HG03460 (cell line): ENCODE results near the gene SLC39A13.

ENCODE experiments used
- ATAC-seq: cut with Tn5 transposase; IDR thresholded peaks from one replicate; pipeline ENCODE4 v1.9.1; 2021; ENCODE audit not compliant: unreplicated experiment

Gene SLC39A13

DNA sequence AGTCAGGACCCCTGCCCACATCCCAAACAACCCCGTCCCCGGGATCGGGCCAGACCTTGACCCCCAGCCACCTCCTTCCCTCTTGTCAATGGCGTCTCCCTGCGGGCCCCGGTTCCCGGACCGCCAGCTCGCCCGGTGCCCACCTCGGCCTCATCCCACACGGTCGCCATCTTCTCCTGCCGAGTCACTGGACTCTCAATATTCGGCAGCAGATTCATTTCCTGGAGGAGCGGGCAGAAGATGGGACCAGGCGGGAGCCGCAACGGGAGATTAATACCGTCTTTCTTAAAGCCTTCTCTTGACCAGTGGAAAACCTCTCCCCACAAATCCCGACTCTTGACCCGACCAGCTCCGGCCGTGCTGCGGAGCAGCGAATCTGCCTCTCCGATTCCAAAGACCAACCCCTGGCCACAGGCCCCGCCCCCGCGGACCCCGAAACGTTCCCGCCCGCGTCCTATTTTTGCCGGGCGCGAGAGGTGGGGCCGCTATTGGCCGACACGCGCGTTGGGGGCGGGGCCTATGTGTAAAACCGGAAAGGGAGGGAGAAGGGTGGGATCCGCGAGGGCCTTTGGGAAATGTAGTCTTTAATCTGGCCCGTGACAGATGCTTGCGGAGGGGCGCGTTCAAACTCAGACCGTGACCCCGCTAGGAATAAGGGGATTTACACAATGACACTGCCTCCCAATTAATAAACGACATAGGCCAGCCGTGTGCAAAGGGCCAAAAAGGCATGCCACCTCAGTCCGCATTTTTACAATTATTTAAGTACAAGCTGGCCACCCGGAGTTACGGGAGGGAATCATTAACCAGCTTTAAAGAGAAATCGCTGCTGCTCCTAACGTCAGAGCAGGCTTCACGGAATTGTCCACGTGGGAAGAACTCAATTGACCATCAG lies 17.9 kb downstream of the SLC39A13 start, which contains the start of gene PSMC3:
TSS of gene PSMC3 (minus strand) at position 378 of the 895 bp plus-strand sequence. CDS start at position 218, 160 bp downstream.
- ATAC-seq = peak; percentile 86

DNA sequence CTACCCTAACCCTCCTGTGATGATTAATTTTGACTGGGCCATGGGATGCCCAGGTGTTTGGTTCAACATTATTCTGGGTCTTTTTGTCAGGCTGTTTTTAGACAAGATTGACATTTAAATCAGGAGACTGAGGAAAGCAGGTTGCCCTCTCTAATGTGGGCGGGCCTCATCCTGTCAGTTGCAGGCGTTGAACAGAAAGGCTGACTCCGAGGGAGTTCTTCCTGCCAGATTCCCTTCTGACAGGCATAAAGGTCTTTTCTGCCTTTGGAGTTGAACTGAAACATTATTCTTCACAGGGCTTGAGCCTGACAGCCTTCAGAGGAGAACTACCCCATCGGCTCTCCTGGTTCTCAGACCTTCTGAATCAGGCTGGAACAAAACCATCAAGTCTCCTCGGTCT lies 22.1 kb downstream of the SLC39A13 start:
- ATAC-seq = no peak

DNA sequence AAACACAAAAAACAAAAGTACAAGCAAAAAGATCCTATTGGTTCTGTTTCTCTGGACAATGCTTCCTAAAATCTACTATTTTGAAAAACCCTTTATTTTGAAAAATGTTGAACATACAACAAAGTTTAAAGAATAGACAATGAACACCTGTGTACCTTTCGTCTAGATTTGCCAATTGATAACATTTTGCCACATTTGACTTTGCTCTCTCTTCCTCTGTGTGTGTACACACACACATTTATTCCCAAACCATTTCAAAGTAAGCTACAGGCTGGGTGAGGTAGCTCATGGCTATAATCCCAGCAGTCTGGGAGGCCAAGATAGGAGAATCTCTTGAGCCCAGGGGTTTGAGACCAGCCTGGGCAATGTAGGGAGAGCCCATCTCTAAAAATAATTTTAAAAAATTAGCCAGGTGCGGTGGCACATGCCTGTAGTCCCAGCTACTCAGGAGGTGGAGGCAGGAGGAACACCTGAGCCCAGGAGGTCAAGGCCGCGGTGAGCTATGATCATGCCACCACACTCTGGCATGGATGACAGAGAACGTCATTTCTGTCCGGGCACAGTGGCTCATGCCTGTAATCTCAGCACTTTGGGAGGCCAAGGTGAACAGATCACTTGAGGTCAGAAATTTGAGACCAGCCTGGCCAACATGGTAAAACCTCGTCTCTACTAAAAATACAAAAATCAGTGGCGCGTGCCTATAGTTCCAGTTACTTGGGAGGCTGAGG lies 23.1 kb downstream of the SLC39A13 start:
- ATAC-seq = no peak

DNA sequence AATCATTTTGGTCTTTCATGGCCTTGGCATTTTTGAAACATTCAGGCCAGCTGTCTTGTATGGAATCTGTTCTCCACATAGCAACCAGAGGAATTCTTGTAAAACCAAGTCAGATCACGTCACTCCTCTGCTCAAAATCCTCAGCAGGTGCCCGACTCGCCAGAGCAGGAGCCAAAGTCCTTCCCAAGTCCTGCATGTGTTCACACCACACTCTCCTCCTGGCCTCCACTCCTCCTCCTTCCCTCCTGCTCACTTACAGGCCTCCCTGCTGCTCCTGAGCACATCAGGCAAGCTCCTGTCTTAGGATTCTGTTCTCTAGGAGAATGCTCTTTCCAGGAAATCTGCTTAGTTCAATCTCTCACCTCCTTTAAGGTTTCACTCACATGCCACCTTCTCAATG lies 24.8 kb downstream of the SLC39A13 start:
- ATAC-seq = no peak

DNA sequence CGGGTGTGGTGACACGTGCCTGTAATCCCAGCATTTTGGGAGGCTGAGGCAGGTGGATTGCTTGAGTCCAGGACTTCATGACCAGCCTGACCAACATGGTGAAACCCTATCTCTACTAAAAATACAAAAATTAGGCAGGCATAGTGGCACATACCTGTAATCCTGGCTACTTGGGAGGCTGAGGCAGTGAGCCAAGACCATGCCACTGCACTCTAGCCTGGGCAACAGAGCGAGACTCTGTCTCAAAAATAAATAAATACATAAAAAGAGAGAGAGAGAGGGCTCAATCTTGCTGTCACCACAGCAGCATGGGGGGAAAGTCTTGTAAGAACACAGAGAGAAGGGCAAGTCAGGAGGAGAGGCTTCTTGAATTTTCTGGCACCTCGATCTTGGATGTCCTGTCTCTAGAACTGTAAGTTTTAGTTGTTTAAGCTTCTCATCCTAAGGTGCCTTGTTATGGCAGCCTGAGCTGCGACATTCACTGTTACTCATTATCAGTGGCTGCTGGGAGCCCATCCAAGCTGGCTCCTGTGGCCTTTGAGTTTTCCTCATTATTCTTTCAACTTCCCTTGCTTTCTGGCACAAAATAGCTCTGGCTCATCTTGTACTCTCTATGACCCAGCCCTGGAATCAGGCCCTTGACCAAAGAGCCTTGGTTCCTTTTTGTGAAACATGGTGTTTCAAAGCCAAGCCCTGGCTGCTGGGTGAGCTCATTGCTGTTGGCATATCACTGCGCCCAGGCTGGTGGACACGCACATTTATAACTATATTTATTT lies 25.8 kb downstream of the SLC39A13 start:
- ATAC-seq = no peak

DNA sequence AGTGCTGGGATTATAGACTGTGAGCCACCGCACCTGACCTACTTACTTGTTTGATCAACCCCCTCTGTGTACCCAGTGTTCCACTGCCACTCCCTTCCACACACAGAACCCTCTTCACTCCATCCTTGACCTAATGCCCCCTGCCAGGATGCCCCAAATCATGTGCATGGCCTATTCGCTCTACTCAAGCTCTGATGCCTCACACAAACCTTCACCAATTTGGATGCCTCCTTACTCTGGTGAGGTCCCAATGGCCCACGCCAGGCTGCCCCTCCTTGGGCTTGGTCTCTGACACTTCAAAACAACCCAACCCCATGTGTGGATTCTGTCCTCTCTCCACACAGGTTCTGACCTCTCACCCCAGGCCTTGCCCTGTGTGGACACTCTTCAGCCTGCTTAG lies 27.3 kb downstream of the SLC39A13 start:
- ATAC-seq = no peak

DNA sequence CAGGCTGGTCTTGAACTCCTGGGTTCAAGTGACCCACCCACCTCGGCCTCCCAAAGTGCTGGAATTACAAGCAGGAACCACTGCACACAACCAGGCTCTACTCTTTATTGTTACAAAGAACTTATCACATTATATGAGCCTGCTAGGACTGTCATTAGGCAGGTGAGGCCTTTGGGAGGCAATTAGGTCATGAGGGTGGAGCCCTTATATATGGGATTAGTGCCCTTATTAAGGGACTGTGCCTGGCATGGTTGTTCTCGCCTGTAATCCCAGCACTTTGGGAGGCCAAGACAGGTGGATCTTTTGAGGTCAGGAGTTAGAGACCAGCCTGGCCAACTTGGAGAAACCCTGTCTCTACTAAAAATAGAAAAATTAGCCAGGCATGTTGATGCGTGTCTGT lies 28.3 kb downstream of the SLC39A13 start:
- no peak for ATAC-seq

DNA sequence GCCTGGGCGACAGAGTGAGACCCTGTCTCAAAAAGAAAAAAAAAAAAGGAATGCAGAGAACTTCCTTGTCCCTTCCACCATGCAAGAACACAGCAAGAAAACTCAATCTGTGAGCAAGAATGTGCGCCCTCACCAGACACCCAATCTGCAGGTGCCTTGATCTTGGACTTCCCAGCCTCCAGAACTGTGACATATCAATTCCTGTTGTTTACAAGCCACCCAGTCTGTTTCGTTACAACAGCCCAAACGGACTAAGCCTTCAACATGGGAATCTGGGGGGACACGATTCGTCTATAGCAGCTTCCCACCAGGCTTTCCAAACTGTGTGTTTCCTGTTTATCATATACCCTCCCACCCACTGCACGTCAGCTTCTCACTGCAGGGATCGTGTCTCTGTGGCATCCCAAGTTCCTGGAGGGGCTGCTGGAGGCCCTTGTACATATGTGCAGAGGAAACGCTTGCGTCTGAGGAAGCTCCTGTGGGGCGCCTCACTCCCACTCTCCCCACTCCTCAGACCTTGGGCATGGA lies 28.9 kb downstream of the SLC39A13 start:
- ATAC-seq = no peak

DNA sequence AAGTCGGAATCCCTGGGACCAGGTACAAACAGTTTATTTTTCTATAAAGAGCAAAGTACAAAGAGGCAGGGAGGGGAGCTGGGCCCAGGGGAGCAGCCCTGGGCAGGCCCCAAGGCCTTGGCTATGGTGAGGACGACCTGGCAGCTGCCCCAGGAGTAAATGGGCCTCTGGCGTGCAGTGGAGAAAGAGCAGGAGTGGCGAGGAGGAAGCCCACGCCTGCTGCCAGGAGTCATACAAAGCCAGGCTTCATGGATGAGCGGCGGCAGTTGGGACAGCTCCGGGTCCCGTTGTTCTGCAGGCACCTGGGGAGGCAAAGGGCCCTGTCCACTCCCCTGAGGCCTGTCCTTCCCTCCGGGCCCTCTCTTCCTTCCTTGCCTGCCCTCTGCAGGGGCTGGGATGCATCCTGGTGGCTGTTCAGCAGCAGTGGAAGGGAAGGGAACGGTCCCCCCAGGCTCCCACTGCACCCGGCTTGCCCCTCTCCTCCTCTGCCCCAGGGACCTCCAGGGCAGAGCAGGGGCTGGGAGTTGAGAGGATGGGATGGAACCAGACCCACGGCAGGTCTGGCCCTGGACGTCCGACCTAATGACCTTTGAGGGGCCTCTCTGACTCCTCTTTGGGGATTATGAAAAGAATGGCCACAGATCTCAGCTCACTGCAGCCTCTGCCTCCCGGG lies 29.5 kb downstream of the SLC39A13 start:
- no peak for ATAC-seq

DNA sequence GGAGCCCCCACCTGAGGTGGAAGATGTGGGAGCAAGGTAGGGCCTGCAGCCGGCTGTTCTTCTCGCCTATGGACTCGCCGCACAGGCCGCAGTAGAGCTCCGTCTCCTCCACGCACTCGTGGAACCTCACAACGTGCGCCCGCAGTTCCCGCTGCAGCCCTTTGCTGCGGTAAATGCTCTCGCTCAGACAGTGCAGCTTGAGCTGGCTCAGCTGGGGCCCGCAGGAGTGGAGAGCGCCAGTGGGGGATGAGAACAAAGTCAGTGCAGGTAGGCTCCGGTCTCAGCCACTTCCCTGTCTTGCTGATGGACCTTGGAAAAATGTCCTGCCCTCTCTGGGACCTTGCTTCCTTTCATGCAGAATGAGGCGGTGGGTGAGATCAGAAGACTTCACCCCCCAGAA lies 30.3 kb downstream of the SLC39A13 start:
- no peak for ATAC-seq

DNA sequence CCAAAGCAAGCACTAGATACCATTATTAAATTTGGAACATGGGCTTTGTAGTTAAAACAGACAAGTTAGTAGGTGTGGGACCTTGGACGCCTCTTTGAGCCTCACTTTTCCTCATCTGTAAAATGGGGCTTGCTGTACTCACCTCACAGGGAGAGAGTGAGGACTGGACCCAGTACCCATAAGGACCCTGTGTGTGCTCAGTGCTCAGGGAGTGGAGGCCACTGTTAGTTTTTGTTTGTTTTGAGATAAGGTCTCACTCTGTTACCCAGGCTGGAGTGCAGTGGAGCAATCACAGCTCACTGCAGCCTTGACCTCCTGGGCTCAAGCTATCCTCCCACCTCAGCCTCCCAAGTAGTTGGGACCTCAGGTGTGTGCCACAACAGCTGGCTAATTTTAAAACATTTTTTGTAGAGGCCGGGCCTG lies 31.7 kb downstream of the SLC39A13 start:
- no peak for ATAC-seq

DNA sequence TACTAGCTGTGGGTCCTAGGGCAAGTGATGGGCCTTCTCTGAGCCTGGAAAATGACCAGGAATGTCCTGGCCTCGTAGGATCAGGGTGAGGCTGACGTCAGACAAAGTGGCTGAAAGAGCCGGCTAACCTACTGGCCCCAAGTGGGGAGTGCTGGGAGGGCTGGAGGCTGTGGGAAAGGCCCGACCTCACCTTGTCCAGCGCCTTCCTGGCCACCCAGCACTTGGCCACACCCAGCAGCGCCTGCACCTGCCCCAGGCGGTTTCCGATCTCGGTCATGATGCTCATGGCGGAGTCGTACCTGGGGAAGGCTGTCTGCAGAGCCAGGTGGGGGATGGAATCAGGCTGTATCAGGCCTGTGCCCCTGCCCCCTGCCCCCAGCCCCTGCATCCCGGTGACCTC lies 33.0 kb downstream of the SLC39A13 start:
- ATAC-seq = no peak

DNA sequence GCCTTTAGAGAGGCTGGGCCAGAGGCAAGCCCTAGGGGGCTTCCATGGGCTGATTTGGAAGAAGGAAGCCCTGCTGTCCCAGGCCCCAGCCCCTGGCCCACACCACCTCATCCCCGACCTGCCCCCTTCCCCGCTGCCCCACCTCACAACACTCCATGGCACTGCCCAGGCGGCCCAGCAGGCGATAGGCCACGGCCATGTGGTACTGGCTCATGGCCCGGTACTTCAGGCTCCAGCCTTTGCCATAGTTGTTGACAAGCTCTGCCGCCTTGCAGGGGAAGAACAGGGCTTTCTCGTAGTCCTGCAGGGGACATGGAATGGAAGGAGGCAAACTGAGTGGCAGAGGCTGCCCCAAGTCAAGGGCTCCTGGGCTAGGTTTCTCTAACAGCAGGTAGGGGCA lies 34.1 kb downstream of the SLC39A13 start:
- no peak for ATAC-seq

DNA sequence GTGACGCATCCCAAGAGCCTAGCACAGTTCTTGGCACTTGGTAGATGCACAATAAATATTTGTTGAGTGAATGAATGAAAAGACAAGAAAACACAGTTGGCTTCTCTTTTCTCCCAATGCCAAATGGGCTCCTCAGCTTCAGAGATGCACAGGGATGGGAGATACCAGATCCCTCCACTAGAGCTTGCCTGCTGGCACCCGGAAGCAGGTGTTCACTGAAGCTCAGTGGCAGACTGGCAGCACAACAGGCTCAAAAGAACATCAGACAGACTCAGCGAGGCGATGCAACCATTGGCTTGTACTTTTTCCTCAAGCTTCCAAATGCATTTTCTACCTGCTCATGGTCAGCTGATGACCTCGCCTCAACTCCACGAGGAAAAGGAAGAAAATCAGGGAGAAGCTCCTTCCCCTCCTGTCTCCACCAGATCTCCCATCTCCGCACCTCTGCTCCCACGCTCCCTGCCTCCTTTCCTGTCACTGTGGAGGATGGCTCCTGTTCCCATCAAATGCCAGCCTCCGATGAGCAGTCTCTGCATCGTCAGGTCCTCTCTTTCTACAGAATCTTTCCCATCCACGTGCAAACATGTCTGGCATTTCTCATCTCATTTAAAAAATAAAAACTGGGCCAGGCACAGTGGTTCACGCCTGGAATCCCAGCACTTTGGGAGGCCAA lies 34.8 kb downstream of the SLC39A13 start:
- no peak for ATAC-seq

DNA sequence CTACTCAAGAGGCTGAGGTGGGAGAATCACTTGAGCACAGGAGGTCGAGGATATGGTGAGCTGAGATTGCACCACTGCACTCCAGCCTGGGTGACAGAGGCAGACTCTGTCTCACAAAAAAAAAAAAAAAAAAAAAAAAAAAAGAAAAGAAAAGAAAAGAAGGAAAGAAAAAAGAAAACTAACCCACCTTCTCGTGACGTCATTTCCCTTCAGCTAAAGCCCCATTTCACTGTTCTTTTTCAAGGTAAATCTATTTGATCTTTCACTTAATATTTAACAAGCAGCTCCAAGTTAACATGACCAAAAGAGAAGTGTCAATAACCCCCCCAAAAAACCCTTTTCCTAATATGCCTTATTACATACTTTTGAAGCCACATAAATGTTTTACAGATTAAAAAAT lies 35.4 kb downstream of the SLC39A13 start:
- no peak for ATAC-seq

DNA sequence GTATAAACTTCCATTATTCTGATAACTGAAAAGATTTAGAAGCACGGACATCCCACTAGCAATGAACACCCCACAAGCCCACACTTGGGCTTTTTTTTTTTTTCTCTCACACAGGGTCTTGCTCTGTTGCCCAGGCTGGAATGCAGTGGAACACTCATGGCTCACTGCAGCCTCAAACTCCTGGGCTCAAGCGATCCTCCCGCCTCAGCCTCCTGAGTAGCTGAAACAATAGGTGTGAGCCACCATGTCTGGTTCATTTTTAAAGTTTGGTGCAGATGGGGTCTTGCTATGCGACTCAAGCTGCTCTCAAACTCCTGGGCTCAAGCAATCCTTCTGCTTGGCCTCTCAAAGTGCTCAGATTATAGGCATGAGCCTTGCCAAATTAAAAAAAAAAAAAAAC lies 37.5 kb downstream of the SLC39A13 start:
- ATAC-seq = no peak

DNA sequence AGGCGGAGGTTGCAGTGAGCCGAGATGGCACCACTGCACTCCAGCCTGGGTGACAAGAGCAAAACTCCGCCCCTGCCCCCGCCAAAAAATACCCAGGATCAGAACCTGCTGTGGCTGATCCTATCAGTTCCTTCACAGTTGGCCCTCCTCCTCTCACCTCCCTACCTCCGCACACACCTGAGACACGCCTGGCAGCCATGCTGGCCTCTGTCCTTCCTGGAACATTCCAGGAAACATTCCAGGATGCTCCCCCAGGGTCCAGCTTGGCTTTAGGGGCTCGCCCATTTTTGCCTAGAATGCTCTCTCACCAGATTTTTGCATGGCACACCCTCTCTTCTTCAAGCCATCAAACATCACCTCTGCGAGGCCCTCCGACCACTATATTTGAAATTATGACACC lies 38.4 kb downstream of the SLC39A13 start:
- no peak for ATAC-seq

DNA sequence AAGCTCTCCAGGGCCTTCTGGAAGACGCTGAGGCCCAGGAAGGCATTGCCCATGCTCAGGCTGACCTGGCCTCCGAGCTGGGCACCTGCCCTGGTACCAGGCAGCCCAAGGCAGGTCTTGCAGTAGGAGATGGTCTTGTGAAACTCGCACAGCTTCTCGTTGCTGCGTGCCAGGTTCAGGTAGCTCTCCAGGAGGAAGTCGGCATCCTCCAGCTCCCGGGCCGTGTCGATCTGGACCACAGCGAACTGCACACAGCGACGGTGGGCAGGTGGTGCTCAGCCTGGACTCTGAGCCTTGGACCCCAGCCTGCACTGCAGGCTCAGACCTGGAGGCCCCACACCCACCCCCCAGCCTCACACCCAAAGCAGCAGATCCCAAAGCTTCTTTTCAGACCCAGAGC lies 39.5 kb downstream of the SLC39A13 start:
- no peak for ATAC-seq

DNA sequence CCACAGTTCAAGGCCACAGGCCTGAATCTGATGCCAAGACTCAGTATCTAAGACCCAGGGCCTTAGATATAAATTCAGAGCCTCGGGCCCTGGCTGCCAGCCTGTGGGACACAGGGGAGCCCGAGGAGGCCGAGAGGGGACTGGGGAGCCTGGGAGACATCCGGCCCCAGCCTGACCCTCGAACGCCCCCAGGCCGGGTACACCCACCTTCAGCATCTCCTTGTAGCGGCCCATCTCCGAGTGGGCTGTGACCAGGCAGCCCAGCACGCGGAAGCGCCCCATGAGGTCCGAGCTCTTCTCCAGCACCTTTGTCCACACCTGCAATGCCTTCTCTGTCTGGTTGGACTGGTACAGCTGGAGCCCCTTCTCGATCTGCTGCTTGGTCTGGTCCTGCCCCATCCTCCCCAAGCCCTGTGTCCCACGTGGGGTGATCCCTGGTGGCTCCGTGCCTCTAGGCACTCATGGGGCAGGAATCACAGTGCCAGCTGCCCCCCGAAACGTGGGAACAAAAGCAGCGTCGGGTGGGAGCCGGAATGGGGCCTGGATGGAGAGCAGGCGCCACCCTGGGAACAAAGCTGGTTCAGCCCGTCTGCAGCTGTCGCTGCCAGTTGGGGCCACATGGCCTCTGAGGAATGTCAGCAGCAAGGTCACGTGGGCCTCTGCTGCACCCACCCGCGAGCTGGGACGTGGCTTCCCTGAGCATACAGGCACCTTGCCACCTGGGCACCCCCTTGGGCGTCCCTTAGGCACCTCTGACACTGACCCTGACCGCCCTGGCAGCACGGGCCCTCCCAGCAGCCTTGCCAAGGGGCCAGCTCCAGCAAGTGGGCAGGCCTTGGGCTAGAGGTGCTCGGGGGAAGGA lies 40.4 kb downstream of the SLC39A13 start, which contains the start of gene RAPSN:
TSS of gene RAPSN (minus strand) at position 571 of the 862 bp plus-strand sequence. CDS start at position 399, 172 bp downstream.
- no peak for ATAC-seq
